Naive B cell (primary cell): Measurements from ENCODE around the gene P4HA1. TPM values are rescaled to one million over a fixed set of nuclear protein-coding genes. Genes with fewer than 3 reads are reported as not detected.

Experiments
- ATAC-seq, 2 donors: fragments of 150-1000 bp; cut with Tn5 transposase; 2 replicates each; pipeline ENCODE4 v1.10.0; 2021; ENCODE audit warnings: low read depth in 2 of 2, mild to moderate bottlenecking in 2 of 2, moderate library complexity in 2 of 2
- DNase-seq: peaks from one replicate; pipeline ENCODE4 v3.0.0; 2022
- H3K27ac Mint-ChIP-seq, 6 donors: one replicate each; pipeline ENCODE4 v1.8.0; 2020 to 2022; ENCODE audit warnings: mild to moderate bottlenecking in 6 of 6, mixed read lengths in 6 of 6, moderate library complexity in 5 of 6, inconsistent platforms in 2 of 6
- H3K27me3 Mint-ChIP-seq, 3 donors: one replicate each; pipeline ENCODE4 v1.8.0; 2021 to 2022; ENCODE audit warnings: mixed read lengths in 3 of 3, mild to moderate bottlenecking in 1 of 3
- H3K36me3 Mint-ChIP-seq, 2 donors: one replicate each; pipeline ENCODE4 v1.8.0; 2020 to 2022; ENCODE audit warnings: mixed read lengths in 2 of 2, inconsistent platforms in 1 of 2, mild to moderate bottlenecking in 1 of 2
- H3K4me1 Mint-ChIP-seq, 3 donors: one replicate each; pipeline ENCODE4 v1.8.0; 2020 to 2022; ENCODE audit warnings: mixed read lengths in 3 of 3, inconsistent platforms in 1 of 3, mild to moderate bottlenecking in 1 of 3, moderate library complexity in 1 of 3
- H3K4me3 Mint-ChIP-seq, 8 donors: one replicate each; pipeline ENCODE4 v1.8.0; 2020 to 2022; ENCODE audit warnings: mild to moderate bottlenecking in 8 of 8, mixed read lengths in 8 of 8, moderate library complexity in 8 of 8, inconsistent platforms in 2 of 8
- H3K9me3 Mint-ChIP-seq, 7 donors: one replicate each; pipeline ENCODE4 v1.8.0; 2020 to 2022; ENCODE audit warnings: mixed read lengths in 7 of 7, mild to moderate bottlenecking in 5 of 7, inconsistent platforms in 2 of 7, moderate library complexity in 1 of 7
- polyA plus RNA-seq, 6 donors: library from polyadenylated mRNA; unstranded; fragments of 300-500 nt; fragmentation: Illumina TruSeq; gene quantifications; one replicate each; pipeline ENCODE4 v1.2.3, GENCODE V29; 2021; ENCODE audit warnings: low read depth in 6 of 6

The P4HA1 gene
- polyA plus RNA-seq, 6 donors from 2014 or later = 27.9 to 69.6 (median 41.6) TPM

DNA sequence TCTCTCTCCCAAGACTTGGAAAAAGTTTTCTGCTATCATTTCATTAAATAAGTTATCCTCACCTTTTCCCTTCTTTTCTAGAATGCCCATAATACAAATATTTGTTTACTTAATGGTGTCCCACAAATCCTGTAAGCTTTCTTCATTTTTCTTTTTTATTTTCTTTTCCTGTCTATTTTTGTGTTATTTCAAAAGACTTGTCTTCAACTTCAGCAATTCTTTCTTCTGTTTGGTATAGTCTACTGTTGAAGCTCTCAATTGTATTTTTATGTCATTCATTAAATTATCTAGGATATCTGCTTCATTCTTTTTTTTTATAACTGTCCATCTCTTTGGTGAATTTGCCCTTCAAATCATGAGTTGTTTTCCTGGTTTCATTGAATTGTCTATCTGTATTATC lies 117.0 kb downstream of the P4HA1 start:
- DNase-seq = no peak
- H3K27me3 Mint-ChIP-seq = peaks cover 8 to 58% (median 21%) of the 10 kb centered on the region in 3 donors
- peaks cover 13 to 40% of the 10 kb centered on the region in 2 donors for H3K36me3 Mint-ChIP-seq
- ATAC-seq = no peak
- H3K4me3 Mint-ChIP-seq = no peak overlapping the region
- peak overlapping the region in 1 of 6 donors; percentile 44 for H3K27ac Mint-ChIP-seq
- peaks cover 27 to 79% (median 61%) of the 10 kb centered on the region in 7 donors for H3K9me3 Mint-ChIP-seq
- H3K4me1 Mint-ChIP-seq = no peaks in the 10 kb centered on the region

DNA sequence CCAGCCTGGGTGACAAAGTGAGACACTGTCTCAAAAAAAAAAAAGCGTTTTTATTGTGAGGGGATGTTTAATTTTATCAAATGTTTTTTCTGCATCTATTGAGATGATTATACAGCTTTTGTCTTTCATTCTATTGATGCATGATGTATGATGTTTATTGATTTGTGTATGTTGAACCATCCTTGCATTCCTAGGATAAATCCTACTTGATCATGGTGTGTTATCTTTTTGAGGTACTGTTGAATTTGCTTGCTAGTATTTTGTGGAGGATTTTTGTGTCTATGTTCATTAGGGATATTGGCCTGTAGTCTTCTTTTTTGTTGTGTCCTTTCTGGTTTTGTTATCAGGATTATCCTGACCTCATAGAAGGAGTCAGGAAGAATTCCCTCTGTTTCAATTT lies 119.8 kb downstream of the P4HA1 start:
- Mint-ChIP-seq H3K9me3 (peaks cover 22 to 68% (median 57%) of the 10 kb centered on the region in 7 donors), H3K27ac (no peak overlapping the region), H3K36me3 (peaks cover 13 to 40% of the 10 kb centered on the region in 2 donors), H3K27me3 (peaks cover 8 to 55% (median 13%) of the 10 kb centered on the region in 3 donors), H3K4me1 (no peaks in the 10 kb centered on the region), H3K4me3 (no peak overlapping the region)
- DNase-seq = no peak
- no peak for ATAC-seq

Other genes starting within 250 kb of the P4HA1 start
- gene OIT3, start 203.1 kb downstream of the P4HA1 start, polyA plus RNA-seq = not detected
- gene PLA2G12B, start 142.1 kb downstream of the P4HA1 start, polyA plus RNA-seq = not detected
- gene NUDT13, start 13.6 kb upstream of the P4HA1 start, polyA plus RNA-seq = 1 to 10 TPM in 5 of 6 donors, not detected in 1; 1.4 to 2.4 (median 1.8) TPM
- gene ECD, start 71.1 kb upstream of the P4HA1 start, polyA plus RNA-seq = 10 to 100 TPM; 25.5 to 32.3 (median 28.5) TPM
- 1 to 10 TPM; 5.0 to 6.7 (median 5.8) TPM for gene FAM149B1, start 71.3 kb upstream of the P4HA1 start, polyA plus RNA-seq
- gene DNAJC9, start 150.4 kb upstream of the P4HA1 start, polyA plus RNA-seq = 10 to 100 TPM; 20.7 to 33.2 (median 24.6) TPM
- 100 to 1,000 TPM in 3 of 6 donors, 10 to 100 TPM in 3; 80.9 to 120 (median 99.7) TPM for gene MRPS16, start 155.8 kb upstream of the P4HA1 start, polyA plus RNA-seq